Mammary epithelial cell (primary cell): ENCODE results near the gene SUZ12.

ENCODE experiments used
- EZH2 ChIP-seq: IDR thresholded peaks from 2 replicates; pipeline ENCODE4 v1.6.1; 2012; ENCODE audit warnings: low read length, inconsistent platforms, borderline replicate concordance
- TF ChIP-seq, protein P1 (sequence below), 2 donors: IDR thresholded peaks in 1 of 2; conservative IDR thresholded peaks in 1 of 2; 2 replicates each; pipeline ENCODE4 v1.5.1; 2011 to 2012; ENCODE audit warnings: inconsistent platforms in 2 of 2, low read length in 2 of 2, mild to moderate bottlenecking in 2 of 2, control low read depth in 1 of 2, low read depth in 1 of 2; ENCODE audit not compliant: insufficient read depth in 1 of 2; ENCODE audit errors: extremely low read depth in 1 of 2

DNA sequence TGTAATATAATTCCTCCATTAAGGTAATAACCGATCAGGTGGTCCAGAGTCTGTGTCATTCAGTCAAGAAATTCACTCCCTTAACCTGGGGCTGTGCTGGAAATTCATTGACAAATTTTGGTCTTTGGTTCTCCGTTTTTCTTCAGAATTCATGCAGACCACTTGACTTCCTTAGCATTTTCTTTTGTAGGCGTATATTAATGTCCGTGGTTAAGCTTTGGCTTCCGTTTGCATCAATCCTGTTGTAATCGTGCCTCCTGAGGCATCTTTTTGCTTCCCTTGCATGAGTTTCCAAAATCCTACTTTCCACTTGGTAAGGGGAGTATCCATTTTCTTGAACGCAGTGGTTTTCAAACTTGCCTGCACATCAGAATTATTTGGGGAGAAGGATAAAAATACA, 79.4 kb downstream of the SUZ12 start:
- TF ChIP-seq, protein P1, sequence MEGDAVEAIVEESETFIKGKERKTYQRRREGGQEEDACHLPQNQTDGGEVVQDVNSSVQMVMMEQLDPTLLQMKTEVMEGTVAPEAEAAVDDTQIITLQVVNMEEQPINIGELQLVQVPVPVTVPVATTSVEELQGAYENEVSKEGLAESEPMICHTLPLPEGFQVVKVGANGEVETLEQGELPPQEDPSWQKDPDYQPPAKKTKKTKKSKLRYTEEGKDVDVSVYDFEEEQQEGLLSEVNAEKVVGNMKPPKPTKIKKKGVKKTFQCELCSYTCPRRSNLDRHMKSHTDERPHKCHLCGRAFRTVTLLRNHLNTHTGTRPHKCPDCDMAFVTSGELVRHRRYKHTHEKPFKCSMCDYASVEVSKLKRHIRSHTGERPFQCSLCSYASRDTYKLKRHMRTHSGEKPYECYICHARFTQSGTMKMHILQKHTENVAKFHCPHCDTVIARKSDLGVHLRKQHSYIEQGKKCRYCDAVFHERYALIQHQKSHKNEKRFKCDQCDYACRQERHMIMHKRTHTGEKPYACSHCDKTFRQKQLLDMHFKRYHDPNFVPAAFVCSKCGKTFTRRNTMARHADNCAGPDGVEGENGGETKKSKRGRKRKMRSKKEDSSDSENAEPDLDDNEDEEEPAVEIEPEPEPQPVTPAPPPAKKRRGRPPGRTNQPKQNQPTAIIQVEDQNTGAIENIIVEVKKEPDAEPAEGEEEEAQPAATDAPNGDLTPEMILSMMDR (conservative IDR thresholded peaks at IDR 0.05 in 1 of 2, IDR thresholded peaks at IDR 0.05 in 1 of 2; ENCODE audit: extremely low read depth in 1 of 2, insufficient read depth in 1 of 2, low read depth in 1 of 2, low read length in 2 of 2): no peak
- TF ChIP-seq EZH2: no peak
